HL-60 (cell line): ENCODE measurements around the gene LAYN.

Experiments
- CTCF ChIP-seq: IDR thresholded peaks from one replicate; pipeline ENCODE4 v1.5.1; 2011; ENCODE audit warnings: low read length, control low read depth, inconsistent platforms; ENCODE audit not compliant: insufficient read depth
- GABPA ChIP-seq: IDR thresholded peaks from 2 replicates; pipeline ENCODE4 v1.6.1; 2012; ENCODE audit warnings: low read depth
- POLR2AphosphoS5 ChIP-seq: IDR thresholded peaks from 2 replicates; pipeline ENCODE4 v1.6.1; 2012; ENCODE audit warnings: low read depth
- REST ChIP-seq: IDR thresholded peaks from 2 replicates; pipeline ENCODE4 v1.6.1; 2012; ENCODE audit warnings: low read depth; ENCODE audit not compliant: insufficient replicate concordance
- SPI1 ChIP-seq: IDR thresholded peaks from 2 replicates; pipeline ENCODE4 v1.6.1; 2012; ENCODE audit warnings: low read depth, mild to moderate bottlenecking, borderline replicate concordance

- TF ChIP-seq CTCF (no peak), GABPA (no peak), REST (no peak), POLR2AphosphoS5 (no peak), SPI1 (no peak)
Observed at GRCh38 chr11:111554532-111554931, 14.0 kb downstream of the LAYN start.
